Measurements from ENCODE around the gene VAPA. TPM values are rescaled to one million over a fixed set of nuclear protein-coding genes. Genes with fewer than 3 reads are reported as not detected.

The VAPA gene
- total and polyA plus RNA-seq, 9 of the 15 experiments (the other 6 are each of a cell fraction or from before 2014, with no cell fraction given): 219 to 902 (median 526) TPM

DNA sequence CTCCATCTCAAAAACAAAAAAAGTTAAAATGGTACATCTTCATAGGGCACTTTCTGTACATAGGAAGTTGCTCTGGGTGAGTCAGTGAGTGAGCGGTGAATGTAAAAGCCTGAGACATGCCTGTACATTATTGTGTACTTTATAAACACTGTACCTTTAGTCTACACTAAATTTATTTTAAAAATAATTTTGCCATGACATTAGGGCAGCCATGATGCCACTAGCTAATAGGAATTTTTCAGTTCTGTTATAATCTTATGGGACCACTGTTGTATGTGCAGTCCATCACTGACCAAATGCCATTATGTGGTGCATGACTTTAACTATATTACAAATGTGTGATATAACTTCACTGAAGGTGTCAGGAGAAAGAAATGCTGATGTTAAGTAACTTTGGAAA, 39.1 kb upstream of the VAPA start (continued):
- TF ChIP-seq ZFP36 (IDR thresholded peaks at IDR 0.05; ENCODE audit: low read depth, low read length, partially characterized antibody) (no peak), TOE1 (IDR thresholded peaks at IDR 0.05; ENCODE audit: borderline replicate concordance) (no peak), TOE1 (CRISPR knock-in tag; IDR thresholded peaks at IDR 0.05; ENCODE audit: borderline replicate concordance, low read depth) (no peak), ZNF449 (CRISPR knock-in tag; IDR thresholded peaks at IDR 0.05) (0 out of 2 replicates have a peak, but pooled peaks have one; percentile 65), PYGO2 (tag; IDR thresholded peaks at IDR 0.05) (peak; percentile 65; the same call in 1 of the 2 replicates), FOXM1 (IDR thresholded peaks at IDR 0.05; ENCODE audit: low read depth) (no peak), FOXM1 (CRISPR knock-in tag; IDR thresholded peaks at IDR 0.05; ENCODE audit: low read depth) (no peak), NR4A1 (CRISPR knock-in tag; IDR thresholded peaks at IDR 0.05) (no peak), NR4A1 (tag; IDR thresholded peaks at IDR 0.05) (0 out of 2 replicates have a peak, but pooled peaks have one; percentile 51), ZNF668 (CRISPR knock-in tag; IDR thresholded peaks at IDR 0.05) (peak; percentile 89), ZNF239 (CRISPR knock-in tag; IDR thresholded peaks at IDR 0.05) (peak; percentile 59), PML (IDR thresholded peaks at IDR 0.05; ENCODE audit: low read length) (no peak)
- TF ChIP-seq, protein P1, sequence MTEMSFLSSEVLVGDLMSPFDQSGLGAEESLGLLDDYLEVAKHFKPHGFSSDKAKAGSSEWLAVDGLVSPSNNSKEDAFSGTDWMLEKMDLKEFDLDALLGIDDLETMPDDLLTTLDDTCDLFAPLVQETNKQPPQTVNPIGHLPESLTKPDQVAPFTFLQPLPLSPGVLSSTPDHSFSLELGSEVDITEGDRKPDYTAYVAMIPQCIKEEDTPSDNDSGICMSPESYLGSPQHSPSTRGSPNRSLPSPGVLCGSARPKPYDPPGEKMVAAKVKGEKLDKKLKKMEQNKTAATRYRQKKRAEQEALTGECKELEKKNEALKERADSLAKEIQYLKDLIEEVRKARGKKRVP (CRISPR knock-in tag; IDR thresholded peaks at IDR 0.05): 0 out of 2 replicates have a peak, but pooled peaks have one; percentile 12
- TF ChIP-seq, protein P2, sequence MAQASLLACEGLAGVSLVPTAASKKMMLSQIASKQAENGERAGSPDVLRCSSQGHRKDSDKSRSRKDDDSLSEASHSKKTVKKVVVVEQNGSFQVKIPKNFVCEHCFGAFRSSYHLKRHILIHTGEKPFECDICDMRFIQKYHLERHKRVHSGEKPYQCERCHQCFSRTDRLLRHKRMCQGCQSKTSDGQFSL (CRISPR knock-in tag; IDR thresholded peaks at IDR 0.05): no peak
- TF ChIP-seq, protein P2 (tag; IDR thresholded peaks at IDR 0.05): peak in 1 of 2 experiments; percentile 87; a peak in 2 of 4 replicates
- TF ChIP-seq, protein P3, sequence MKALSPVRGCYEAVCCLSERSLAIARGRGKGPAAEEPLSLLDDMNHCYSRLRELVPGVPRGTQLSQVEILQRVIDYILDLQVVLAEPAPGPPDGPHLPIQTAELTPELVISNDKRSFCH (CRISPR knock-in tag; IDR thresholded peaks at IDR 0.05): peak; percentile 71; the same call in 1 of the 2 replicates
- TF ChIP-seq, protein P3 (tag; IDR thresholded peaks at IDR 0.05): 0 out of 2 replicates have a peak, but pooled peaks have one; percentile 54
- TF ChIP-seq, protein P4, sequence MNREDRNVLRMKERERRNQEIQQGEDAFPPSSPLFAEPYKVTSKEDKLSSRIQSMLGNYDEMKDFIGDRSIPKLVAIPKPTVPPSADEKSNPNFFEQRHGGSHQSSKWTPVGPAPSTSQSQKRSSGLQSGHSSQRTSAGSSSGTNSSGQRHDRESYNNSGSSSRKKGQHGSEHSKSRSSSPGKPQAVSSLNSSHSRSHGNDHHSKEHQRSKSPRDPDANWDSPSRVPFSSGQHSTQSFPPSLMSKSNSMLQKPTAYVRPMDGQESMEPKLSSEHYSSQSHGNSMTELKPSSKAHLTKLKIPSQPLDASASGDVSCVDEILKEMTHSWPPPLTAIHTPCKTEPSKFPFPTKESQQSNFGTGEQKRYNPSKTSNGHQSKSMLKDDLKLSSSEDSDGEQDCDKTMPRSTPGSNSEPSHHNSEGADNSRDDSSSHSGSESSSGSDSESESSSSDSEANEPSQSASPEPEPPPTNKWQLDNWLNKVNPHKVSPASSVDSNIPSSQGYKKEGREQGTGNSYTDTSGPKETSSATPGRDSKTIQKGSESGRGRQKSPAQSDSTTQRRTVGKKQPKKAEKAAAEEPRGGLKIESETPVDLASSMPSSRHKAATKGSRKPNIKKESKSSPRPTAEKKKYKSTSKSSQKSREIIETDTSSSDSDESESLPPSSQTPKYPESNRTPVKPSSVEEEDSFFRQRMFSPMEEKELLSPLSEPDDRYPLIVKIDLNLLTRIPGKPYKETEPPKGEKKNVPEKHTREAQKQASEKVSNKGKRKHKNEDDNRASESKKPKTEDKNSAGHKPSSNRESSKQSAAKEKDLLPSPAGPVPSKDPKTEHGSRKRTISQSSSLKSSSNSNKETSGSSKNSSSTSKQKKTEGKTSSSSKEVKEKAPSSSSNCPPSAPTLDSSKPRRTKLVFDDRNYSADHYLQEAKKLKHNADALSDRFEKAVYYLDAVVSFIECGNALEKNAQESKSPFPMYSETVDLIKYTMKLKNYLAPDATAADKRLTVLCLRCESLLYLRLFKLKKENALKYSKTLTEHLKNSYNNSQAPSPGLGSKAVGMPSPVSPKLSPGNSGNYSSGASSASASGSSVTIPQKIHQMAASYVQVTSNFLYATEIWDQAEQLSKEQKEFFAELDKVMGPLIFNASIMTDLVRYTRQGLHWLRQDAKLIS (CRISPR knock-in tag; IDR thresholded peaks at IDR 0.05): no peak
